8988T (cell line): ENCODE measurements around the gene KCND2.

Experiments used
- DNase-seq: peaks from one replicate; pipeline ENCODE4 v3.0.0; 2011

KCND2 gene

DNA sequence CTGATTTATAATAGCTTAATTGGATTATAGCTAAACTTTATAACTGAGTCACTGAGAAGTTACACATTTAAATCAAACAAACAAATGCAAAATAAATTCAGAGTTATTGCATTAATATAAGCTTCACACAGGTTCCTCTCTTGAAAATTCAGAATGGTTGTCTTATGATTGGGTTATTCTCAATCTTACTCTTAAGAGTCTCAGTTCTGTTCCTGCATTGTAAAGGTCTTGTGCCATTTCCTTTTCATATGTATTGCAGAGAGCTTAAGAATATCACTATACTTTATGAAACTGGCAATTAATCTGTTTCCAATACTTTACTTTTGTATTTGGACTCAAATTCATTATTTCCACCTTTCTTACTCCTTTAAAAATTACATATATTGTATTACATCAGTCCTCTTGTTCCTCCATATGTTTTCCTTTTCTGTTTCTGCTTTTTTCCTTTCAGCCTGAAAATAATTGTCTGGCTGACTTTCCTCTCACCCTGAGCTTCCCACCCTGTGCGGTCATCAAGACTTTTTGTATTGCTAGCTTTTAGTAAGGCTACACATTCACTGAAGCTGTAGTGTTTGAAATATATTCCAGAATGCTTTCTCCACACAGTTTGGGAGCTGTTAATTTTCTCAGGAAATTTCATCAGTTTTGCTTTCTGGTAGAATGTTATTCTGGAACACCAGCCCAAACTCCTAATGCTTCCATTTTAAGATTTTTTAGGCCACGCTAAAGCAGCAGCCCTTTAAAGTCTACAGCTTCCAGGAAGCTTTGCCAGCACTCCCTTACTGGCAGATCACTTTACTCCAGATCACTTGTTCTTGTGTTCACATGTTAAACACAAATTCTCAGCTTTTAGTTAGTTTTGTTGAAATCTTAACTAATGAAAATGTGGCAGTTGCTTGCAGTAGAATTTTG, 139.4 kb downstream of the KCND2 start:
- DNase-seq, result no peak

DNA sequence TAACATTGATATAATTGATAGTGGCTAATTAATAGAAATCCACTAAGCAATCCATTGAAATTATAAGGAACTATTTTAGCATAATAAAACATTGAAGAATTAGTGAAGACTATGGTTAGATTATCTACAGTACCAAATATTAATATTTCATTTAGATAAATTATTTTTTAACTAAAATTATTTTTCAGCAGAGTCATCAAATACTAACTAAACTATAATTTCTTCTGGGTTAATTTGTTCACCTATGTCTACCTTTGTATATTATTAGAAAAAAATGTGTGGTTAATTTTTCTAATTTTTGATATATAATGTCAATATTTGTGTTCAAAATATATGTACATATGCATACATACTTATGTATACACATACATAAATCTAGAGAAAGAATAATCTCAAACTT, 140.2 kb downstream of the KCND2 start:
- no peak for DNase-seq

DNA sequence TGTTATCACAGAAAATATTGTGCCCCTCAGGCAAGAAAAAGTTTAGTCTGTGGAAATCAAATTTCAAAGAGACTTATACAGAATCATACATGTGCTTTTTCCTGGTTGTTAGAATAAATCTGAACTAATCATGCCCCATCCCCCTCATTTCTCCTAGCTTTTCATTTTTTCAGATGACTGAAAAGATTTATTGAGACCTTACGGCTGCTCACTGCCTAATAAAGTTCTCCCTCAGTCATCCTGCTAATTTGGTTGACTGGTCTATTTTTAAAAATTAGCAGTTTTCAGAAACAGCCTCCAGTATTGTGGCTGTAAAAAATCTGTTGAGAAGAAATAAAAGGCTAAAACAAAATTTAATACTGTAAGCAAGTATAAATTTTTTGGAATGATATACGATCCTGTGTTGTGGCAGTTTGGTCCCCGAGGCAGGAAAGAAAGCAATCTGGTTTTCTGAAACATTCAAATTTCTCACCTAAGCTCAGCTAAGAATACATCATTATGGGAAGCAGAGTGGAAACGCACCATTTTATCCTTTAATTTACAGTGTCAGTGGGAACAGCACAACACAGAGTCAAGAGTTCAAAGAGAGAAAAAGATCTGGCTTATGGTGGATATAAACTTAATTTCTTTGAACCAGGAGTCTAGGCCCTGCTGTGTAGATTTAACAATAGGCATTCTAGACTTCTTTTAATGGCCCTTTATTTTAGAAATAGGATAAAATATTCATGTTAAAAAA, 144.4 kb downstream of the KCND2 start:
- no peak for DNase-seq

DNA sequence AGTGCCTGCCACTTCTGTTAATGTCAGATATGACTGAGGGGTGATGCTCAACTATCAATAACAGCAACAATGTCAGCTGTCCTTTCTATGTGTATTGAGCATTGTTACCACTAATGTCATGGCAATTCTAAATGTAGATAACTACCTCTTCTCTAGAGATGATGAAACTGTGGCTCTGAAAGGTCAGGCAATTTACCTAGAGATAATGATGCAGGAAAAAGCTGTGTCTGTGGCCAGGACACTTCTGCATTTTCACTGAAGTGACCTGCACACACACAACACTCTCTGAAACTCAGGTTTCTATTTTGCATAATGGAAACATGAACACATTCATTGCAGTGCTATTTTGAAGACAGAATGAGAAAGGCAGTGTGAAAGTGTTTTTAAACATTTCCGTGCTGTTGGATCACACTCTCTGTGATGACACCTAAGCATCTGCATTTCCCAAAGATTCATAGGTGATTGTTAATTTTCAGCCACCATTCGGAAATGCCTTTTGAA, 148.2 kb downstream of the KCND2 start:
- no peak for DNase-seq

DNA sequence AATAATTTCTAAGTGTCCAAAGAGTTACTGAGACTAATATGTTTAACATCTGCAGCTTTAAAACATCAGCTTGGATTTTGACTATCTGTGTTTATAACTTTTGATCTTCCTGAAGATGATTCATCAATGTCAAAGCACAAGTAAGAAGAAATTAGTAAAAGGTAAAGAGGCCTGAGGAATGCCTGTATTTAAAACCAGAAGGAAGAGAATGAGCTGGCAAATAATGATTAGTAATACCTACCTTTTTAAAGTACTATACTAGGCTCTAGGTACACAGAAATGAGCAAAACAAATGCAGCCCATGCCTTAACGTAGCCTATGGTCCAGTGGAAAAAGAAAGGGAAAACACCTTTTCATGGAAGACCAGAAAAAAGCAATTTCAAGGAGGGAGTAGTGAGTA, 158.0 kb downstream of the KCND2 start:
- no peak for DNase-seq

DNA sequence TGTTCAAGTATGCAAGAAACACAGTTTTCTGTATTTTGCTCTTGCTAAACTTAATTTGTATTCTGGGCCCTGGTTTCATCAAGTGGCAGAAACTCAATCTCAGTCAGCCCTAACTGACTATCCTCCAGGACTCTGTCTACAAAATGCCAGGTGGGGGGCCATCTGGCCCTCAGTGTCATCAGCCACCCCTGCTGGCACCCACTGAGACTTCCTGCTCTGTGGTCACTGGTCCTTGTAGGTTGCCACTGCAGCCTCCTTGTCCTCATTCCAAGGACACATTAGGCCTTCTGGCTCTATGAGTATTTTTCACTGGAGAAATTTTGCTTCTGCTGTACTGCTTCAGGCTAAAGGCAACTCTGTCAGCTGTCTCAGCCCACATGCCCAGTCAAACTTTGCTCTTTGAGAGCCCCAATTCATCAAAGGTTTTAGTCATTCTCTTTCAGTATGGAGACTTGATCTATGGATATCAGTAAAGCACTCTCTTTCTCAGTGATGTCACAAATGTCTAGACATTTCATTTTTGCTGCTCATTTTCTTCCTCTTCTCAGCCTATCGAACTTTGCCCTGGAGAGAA, 163.6 kb downstream of the KCND2 start:
- DNase-seq, result no peak

DNA sequence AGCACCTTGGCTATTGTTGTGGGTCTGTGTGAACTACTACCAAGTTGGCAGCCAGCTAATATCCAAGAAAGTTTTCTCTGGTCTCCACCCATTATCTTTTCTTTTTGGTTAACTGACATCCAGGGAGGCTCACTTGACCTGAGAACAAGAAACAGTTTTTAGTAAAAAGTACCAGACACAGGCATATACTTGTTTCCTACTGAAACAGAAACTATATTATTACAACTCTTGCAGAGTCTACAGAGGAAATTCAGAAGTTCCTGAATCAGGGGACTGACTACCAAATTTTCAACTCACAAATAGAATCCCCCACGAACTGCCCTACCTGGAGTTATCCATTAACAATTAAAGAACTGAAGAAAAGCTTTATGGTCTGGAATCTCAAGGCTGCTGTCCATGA, 168.9 kb downstream of the KCND2 start:
- no peak for DNase-seq

DNA sequence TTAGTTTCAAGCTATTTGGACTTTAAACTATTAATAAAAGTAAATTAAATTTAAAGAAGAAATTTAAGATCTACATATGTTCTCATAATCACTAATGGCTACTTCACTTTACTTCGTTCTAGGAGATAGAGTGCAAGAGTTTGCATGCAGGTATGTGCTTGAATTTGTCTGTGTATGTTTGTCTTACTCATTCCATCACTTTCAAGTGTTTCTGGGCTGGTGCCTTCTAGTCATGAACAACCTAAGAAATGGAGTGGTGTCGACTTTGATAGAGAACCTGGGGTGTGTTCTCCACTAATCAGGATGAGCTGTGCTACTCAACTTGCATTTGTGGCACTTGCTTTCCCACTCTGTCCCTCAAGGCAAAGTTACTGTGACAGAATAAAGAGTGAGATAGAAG, 169.9 kb downstream of the KCND2 start:
- DNase-seq, result no peak

DNA sequence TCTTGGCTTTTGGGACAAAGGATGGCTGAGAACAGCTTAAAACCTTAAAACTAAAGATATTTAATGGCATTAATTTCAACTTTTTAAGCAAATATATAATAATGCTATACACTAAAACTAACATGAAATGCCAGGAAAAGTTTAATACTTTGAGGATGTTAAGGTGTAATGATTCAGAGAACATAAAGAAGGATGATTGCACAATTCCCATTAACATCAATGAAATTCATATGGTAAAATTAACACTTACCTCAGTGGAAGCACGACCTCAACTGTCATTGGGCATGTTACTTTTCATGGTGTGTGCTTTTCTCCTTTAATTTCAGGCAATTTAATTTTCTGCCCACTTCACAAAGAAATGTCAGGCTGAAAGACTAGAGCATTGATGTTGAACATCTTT, 171.7 kb downstream of the KCND2 start:
- no peak for DNase-seq

DNA sequence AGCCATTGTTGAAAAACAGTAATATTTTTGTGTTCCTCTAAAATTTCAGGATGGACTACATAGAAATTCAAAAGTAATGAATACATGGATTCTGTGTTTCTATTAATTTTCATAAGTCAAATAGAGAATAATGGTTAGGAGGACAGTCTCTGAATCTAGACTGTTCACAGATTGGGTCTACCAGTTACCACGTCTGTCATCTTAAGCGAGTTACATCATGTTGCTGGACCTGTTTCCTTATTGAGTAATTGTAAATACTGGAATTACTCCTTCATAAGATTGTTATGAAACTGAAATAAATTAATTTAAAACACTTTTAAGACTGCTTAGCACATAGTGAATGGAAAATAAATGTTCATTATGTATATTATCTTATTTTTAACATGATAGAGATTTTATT, 172.3 kb downstream of the KCND2 start:
- DNase-seq, result no peak

DNA sequence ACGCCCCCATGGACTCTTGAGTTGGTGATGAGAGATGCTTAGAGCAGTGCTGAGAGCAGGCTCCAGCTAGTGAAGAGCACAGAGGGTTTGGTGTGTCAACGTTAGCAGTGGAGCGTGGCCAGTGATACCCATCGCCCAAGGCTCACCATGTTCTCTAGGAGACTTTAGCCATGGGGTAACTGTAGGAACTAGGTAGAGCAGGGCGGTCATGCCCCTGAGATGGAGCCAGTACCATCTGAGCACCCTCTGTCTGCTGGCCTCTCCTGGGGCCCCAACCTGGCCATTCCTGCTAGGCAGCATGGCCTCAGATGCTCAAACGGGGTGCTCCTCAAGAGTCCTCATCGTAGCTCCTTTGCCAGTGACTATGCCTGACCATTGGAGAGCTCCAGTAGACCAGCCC, 179.7 kb downstream of the KCND2 start:
- DNase-seq, result no peak

DNA sequence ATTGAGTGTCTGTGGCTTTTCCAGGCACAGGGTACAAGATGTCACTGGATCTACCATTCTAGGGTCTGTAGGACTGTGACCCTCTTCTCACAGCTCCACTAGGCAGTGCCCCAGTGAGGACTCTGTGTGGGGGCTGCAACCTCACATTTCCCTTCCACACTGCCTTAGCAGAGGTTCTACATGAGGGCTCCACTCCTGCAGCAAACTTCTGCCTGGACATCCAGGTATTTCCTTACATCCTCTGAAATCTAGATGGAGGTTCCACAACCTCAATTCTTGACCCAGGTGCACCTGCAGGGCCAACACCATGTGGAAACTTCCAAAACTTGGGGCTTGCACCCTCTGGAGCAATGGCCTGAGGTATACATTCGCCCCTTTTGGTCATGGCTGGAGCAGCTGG, 183.7 kb downstream of the KCND2 start:
- no peak for DNase-seq

DNA sequence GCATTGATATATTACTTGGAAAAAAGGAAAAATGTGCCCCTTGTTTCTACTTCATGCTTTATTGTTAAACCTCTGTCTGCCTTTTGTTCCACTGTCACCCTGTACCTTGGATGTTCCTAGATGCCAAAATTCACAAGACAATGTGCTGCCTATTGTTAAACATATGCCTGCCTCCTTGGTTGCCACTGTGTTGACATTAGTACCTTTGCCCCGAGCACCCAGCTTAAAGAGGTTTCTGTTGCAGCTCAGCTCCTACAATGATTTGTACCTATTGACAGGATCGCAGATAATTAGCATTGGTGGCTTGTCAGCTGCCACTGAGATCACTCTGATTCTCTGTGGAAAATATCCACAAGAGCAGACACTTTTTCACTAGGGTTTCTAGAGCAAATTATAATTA, 188.0 kb downstream of the KCND2 start:
- no peak for DNase-seq

DNA sequence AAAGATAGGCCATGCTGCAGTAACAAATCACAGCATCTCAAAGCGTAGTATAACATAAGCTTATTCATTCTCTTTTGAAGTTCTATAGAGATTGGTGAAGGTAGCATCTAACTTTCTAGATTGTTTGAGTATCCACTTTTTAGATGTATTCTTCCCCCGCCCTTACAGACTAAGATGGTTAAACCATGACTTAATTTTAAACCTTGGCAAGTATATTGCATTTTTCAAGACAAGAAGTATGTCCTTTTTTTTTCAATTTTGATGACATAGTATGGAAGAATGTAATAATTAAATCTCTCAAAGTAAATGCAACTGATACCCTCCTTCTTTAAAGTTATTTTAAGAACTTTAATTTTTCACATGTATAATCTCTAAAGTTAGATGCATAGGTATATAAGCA, 190.0 kb downstream of the KCND2 start:
- DNase-seq, result no peak

DNA sequence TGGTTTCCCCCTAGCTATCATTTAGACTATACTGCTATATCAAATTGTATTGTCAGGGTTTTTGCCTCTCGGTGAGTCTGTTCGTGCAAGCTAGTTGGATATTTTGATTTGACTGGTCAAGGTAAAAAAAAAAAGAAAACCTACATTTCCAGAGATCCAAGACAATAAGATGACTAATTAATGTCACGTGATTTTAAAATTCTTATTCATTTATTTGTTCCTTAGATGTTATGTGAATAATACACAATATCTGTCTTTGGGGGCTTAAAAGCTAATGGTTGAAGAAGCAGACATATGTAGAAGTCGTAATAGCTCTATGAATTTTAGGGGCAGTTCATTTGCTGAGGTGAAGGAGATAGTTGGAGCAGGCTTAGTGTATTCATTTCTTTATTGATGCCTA, 191.1 kb downstream of the KCND2 start:
- no peak for DNase-seq

DNA sequence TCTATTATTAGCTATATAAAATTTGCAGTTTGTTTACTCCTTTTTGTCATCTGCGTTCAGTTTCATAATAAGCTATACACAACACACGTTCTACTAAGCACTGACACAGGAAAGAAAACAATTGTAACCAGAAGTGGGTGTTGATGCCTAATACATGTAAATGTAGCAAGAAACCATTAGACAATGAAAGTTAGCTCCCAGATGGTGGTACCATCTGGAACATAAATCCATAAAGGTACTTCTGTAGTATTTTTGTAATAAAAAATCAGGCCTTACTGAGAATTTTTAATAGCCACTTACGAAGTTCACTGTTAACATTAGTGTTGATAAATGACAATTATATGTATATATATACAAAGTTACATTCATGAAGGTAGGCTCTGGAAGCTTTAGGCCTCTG, 194.7 kb downstream of the KCND2 start:
- no peak for DNase-seq

DNA sequence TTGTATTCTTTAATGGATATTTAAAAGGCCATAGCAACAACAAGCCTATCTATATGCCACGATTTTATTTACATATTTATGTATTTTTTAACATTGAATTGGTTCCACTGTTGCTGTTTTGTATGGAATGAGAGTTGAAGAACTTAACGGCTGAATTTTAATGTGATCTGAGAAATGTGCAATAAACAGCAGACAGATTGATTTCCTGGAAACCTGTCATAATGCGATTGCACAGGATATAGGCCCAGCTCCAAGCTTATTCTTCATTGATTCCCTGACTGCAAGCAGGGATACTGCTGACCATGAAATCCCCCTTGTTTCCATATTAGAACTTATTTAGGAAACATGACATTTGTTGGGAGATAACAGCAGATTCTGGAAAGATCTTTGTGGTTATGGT, 195.6 kb downstream of the KCND2 start:
- DNase-seq, result no peak

DNA sequence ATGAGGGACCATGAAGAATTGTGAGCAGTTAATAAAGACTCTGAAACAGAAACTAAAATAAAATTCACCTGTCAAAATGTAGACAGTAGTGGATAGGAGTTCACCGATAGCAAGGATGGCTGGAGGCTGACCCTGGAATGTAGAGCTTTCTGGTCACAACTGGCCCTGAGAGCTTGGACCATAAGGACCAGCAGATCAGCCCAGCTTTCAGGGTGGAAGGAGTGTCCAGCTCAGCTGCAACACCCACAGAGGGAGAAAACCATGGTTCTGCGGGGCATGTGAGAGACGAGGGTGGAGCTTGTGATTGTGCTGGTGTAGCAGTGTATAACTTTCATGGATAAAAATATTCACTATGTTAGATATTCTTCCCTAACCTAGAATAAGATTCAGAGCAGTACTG, 199.9 kb downstream of the KCND2 start:
- DNase-seq, result no peak

DNA sequence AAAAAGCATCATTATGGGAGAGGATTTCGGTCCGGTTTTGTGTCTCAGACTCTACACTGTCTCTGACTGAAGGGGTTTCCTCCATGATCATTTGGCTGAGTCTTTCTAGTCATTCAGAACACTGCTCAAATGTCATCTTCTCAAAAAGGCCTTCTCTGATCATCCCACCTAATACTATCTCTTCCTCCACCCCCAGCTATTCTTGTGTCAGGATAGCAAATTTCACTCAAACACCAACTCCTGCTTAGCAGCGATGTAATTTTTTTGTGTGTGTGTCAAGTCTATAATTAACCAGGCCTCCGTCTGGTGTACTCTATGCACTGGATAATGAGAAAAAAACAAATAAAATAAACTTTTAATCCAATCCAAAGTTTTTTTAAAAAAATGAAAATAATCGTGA, 200.4 kb downstream of the KCND2 start:
- no peak for DNase-seq

DNA sequence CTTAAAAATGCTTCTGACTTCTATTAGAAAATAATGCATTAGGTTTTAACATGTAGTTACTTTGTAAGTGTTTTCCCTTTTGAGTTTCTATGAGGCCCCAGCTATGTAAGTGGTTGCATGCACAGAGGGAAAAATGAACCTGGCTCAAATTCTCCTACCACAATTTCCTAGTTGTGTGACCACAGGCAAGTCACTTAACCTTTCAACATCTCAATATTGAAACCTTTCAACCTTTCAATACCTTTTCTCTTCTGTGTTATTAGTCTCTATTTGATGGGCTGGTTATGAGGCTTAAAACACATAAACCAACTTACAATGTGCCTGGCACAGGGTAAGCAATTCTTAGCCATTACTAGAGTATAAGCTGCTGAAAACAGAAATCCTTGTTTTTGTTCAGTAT, 203.0 kb downstream of the KCND2 start:
- no peak for DNase-seq

DNA sequence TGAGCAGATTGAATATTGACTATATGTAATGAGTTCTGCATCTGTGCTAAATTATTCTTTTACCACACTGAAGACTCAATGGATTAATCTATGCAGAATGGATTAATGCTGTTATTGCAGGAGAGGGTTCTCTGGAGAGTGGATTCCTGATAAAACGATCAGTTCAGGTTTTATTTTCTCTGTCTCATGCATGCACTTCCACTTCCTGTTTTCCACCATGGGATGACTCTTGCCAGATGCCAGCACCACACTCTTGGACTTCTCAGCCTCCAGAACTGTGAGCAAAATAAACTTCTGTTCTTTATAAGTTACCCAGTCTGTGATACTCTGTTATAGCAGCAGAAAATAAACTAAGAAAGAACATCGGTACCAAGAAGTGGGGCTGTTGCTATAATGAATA, 207.5 kb downstream of the KCND2 start:
- DNase-seq, result no peak

DNA sequence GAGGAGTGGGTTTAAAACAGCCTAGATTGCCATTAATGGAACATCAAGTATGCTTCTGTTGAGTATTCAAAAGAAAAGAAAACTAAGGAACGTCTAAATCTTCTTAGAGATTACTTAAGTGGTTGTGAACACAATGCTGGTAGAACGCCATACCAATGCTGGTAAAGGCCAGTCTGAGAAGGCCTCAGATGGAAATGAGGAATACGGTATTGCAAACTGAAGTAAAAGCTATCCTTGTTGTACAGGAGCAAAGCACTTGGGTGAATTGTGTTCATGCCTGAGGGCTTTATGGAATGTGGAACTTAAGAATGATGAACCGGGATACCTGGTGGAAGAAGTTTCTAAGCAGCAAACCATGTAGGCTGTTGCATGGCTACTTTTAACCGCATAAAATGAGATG, 208.0 kb downstream of the KCND2 start:
- no peak for DNase-seq

DNA sequence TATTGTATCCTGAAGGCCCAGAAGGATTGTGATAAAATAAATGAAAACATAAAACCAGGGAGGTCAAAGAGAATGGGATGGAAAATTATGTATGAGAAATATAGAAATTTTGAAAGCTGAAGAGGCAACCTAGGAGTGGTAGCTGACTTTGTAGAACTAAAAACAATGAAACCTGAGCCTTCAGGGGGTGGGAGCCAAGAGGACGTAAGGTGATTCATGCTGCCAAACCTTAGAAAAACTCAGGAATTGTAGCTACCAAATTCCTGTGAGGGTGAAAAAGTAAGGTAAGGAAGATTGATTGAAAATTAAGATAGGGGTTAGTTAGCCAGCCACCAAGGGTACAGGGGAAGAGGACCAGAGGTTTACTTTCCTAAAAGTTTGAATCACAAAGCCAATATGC, 213.2 kb downstream of the KCND2 start:
- no peak for DNase-seq

DNA sequence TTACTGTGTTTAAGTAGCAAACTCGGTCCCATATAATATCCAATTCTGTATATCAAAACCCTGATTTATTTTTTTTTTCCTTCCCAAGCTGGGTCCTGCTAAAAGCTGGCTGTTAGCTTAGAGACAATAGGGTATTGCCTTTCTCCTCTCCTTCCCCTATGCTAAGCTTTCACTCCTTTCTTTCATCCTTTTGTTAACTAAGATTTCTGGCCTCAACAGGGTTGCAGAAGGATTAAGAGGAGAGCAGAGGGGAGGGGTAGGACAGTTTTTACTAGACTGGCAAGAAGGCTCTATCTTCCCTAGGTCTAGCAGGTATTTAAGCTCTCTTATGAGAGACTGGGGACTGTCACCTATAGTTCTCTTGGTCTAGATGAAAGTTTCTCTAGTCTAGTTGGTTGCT, 229.2 kb downstream of the KCND2 start:
- DNase-seq, result no peak
